HCT116 (cell line): ENCODE results near the gene PRPF4. TPM values are rescaled to one million over a fixed set of nuclear protein-coding genes. Genes with fewer than 3 reads are reported as not detected.

ENCODE experiments used
- ATAC-seq: fragments of 200-7000 bp; cut with Tn5 transposase; 2 replicates; pipeline ENCODE4 v1.9.1; 2020; ENCODE audit warnings: mild to moderate bottlenecking, moderate library complexity
- BruUV-seq: library from RNA; stranded (reverse); fragments of 400-500 nt; replicated peaks from 2 replicates; lab custom pipeline; 2021; lab: Mats Ljungman, UMichigan
- CTCF ChIA-PET: fragments of 300-600 bp; sonication (Branson Sonifier 250); formaldehyde crosslinking; loops from one replicate; lab custom pipeline; 2021; ENCODE audit warnings: antibody characterized with exemption; lab: Charles Lee
- POLR2A ChIA-PET: fragments of 300-600, 350-600 bp; sonication (Branson Sonifier 250); formaldehyde crosslinking; loops from one replicate; lab custom pipeline; 2021; ENCODE audit warnings: antibody characterized with exemption; lab: Charles Lee
- RAD21 ChIA-PET, 2 experiments: fragments of 300-600 bp; sonication (Branson Sonifier 250); formaldehyde crosslinking; loops; one replicate each; lab custom pipeline; 2023; ENCODE audit warnings: low total read pairs in 2 of 2; ENCODE audit not compliant: uncharacterized antibody in 2 of 2, unreplicated experiment in 2 of 2, low non-redundant PET in 1 of 2; lab: Charles Lee
- DNase-seq: peaks from one replicate; pipeline ENCODE4 v3.0.0-alpha.2; 2010; ENCODE audit warnings: low read depth, low spot score
- H2AFZ ChIP-seq: fragments of 200-600 bp; shearing (Covaris generic), sonication (generic); 2 replicates; pipeline ENCODE4 v1.6.1; 2017; ENCODE audit warnings: low read depth, mixed run types, mixed read lengths, antibody characterized with exemption, low read length; ENCODE audit not compliant: poor library complexity, severe bottlenecking
- H3K27ac ChIP-seq: 2 replicates; pipeline ENCODE4 v1.5.1; 2012; ENCODE audit warnings: low read depth, low read length
- H3K27me3 ChIP-seq: fragments of 200-600 bp; sonication (generic); 2 replicates; pipeline ENCODE4 v1.6.1; 2016; ENCODE audit warnings: mixed run types, low read length, mixed read lengths; ENCODE audit not compliant: insufficient read depth
- H3K36me3 ChIP-seq, 2 experiments: fragments of 200-500 bp in 1 of 2; fragments of 200-600 bp in 1 of 2; sonication (Bioruptor generic) in 1 of 2; sonication (generic) in 1 of 2; 2 replicates each; pipeline versions ENCODE4 v1.5.1 to v1.6.1; 2014 to 2016; ENCODE audit warnings: low read length in 2 of 2, inconsistent platforms in 1 of 2, mixed read lengths in 1 of 2, mixed run types in 1 of 2; ENCODE audit not compliant: insufficient read depth in 2 of 2, control insufficient read depth in 1 of 2
- H3K4me1 ChIP-seq, 2 experiments: fragments of 200-600 bp in 1 of 2; sonication (generic) in 1 of 2; 2 replicates each; pipeline versions ENCODE4 v1.5.1 to v1.6.1; 2012 to 2017; ENCODE audit warnings: low read length in 2 of 2, inconsistent platforms in 1 of 2, mild to moderate bottlenecking in 1 of 2, mixed read lengths in 1 of 2, mixed run types in 1 of 2, moderate library complexity in 1 of 2; ENCODE audit not compliant: insufficient read depth in 2 of 2, control insufficient read depth in 1 of 2
- H3K4me2 ChIP-seq: fragments of 200-600 bp; sonication (generic); 2 replicates; pipeline ENCODE4 v1.6.1; 2017; ENCODE audit warnings: mixed run types, low read length, mixed read lengths
- H3K4me3 ChIP-seq, 2 experiments: fragments of 200-600 bp in 1 of 2; sonication (generic) in 1 of 2; replicated peaks in 1 of 2; 2 replicates each; pipeline ENCODE4 v1.5.1; 2011 to 2016; ENCODE audit warnings: low read length in 2 of 2, control low read depth in 1 of 2, low read depth in 1 of 2, mild to moderate bottlenecking in 1 of 2, mixed read lengths in 1 of 2, mixed run types in 1 of 2
- H3K79me2 ChIP-seq: fragments of 200-600 bp; sonication (generic); 2 replicates; pipeline ENCODE4 v1.6.1; 2017; ENCODE audit warnings: mild to moderate bottlenecking, mixed run types, low read length, moderate library complexity, mixed read lengths; ENCODE audit not compliant: insufficient read depth
- H3K9ac ChIP-seq: fragments of 200-600 bp; sonication (generic); 2 replicates; pipeline ENCODE4 v1.6.1; 2016; ENCODE audit warnings: low read length, mixed read lengths
- H3K9me2 ChIP-seq: fragments of 200-600 bp; sonication (generic), shearing (Covaris generic); 2 replicates; pipeline ENCODE4 v1.6.1; 2017; ENCODE audit warnings: mixed run types, mild to moderate bottlenecking, moderate library complexity; ENCODE audit not compliant: insufficient read depth
- H3K9me3 ChIP-seq, 2 experiments: fragments of 200-500 bp in 1 of 2; fragments of 200-600 bp in 1 of 2; sonication (Bioruptor generic) in 1 of 2; sonication (generic) in 1 of 2; 2 replicates each; pipeline ENCODE4 v1.6.1; 2014 to 2017; ENCODE audit warnings: low read length in 2 of 2, mixed read lengths in 2 of 2, inconsistent platforms in 1 of 2, low read depth in 1 of 2, mild to moderate bottlenecking in 1 of 2, mixed run types in 1 of 2, moderate library complexity in 1 of 2; ENCODE audit not compliant: control insufficient read depth in 1 of 2, insufficient read depth in 1 of 2
- H4K20me1 ChIP-seq: fragments of 200-600 bp; sonication (generic), shearing (Covaris generic); 2 replicates; pipeline ENCODE4 v1.6.1; 2017; ENCODE audit warnings: mixed run types, mild to moderate bottlenecking, moderate library complexity; ENCODE audit not compliant: insufficient read depth
- CEBPB ChIP-seq: IDR thresholded peaks from 2 replicates; pipeline ENCODE4 v1.6.1; 2012; ENCODE audit warnings: low read depth
- CTCF ChIP-seq, 3 experiments: fragments of 200-600 bp in 1 of 3; sonication (generic) in 1 of 3; IDR thresholded peaks in 2 of 3; conservative IDR thresholded peaks in 1 of 3; 2 replicates each; pipeline ENCODE4 v1.5.1; 2012 to 2017; ENCODE audit warnings: low read depth in 2 of 3, low read length in 2 of 3, antibody characterized with exemption in 1 of 3, borderline replicate concordance in 1 of 3, control low read depth in 1 of 3, mild to moderate bottlenecking in 1 of 3, mixed read lengths in 1 of 3, mixed run types in 1 of 3, moderate library complexity in 1 of 3; ENCODE audit not compliant: insufficient read depth in 1 of 3
- EGR1 ChIP-seq: IDR thresholded peaks from 2 replicates; pipeline ENCODE4 v1.6.1; 2012; ENCODE audit warnings: low read depth
- ELF1 ChIP-seq: IDR thresholded peaks from 2 replicates; pipeline ENCODE4 v1.6.1; 2012; ENCODE audit warnings: low read depth, borderline replicate concordance
- FOSL1 ChIP-seq: IDR thresholded peaks from 2 replicates; pipeline ENCODE4 v1.6.1; 2012; ENCODE audit warnings: low read depth
- JUND ChIP-seq: IDR thresholded peaks from 2 replicates; pipeline ENCODE4 v1.6.1; 2012
- MAX ChIP-seq: IDR thresholded peaks from 2 replicates; pipeline ENCODE4 v1.6.1; 2012
- POLR2A ChIP-seq: IDR thresholded peaks from 2 replicates; pipeline ENCODE4 v1.7.0; 2011; ENCODE audit warnings: borderline replicate concordance; ENCODE audit not compliant: insufficient read depth, insufficient read length; ENCODE audit errors: extremely low read depth
- POLR2AphosphoS5 ChIP-seq: IDR thresholded peaks from 2 replicates; pipeline ENCODE4 v1.6.1; 2011; ENCODE audit warnings: mild to moderate bottlenecking, low read depth, low read length, moderate library complexity
- SP1 ChIP-seq: IDR thresholded peaks from 2 replicates; pipeline ENCODE4 v1.6.1; 2012; ENCODE audit warnings: low read depth
- SRF ChIP-seq: IDR thresholded peaks from 2 replicates; pipeline ENCODE4 v1.6.1; 2012; ENCODE audit warnings: low read depth
- ZFX ChIP-seq: fragments of 450-650 bp; IDR thresholded peaks from 2 replicates; pipeline ENCODE4 v1.6.1; 2017
- intact Hi-C: fragments of 100-400 bp; cut with micrococcal nuclease; formaldehyde crosslinking; loops from 2 replicates; pipeline ENCODE4 v1.10.0; 2022
- total RNA-seq: library from RNA; stranded (reverse); gene quantifications from one replicate; pipeline ENCODE4 v1.2.1, GENCODE V29; 2021; ENCODE audit not compliant: unreplicated experiment

PRPF4 gene
- total RNA-seq, 1 experiment from 2014 or later: 53.9 TPM

GRCh38 chr9:113306566-113306965 lies 31.1 kb downstream of the PRPF4 start:
- Histone ChIP-seq H3K4me1 (no peaks in the 10 kb centered on the region), H3K4me3 (no peak overlapping the region), H3K36me3 (no peaks in the 10 kb centered on the region), H3K9ac (no peak overlapping the region), H2AFZ (no peak overlapping the region), H4K20me1 (no peaks in the 10 kb centered on the region), H3K27me3 (0 out of 2 replicates have a peak, but pooled peaks cover 1% of the 10 kb centered on the region), H3K27ac (no peak overlapping the region), H3K9me2 (no peaks in the 10 kb centered on the region), H3K4me2 (no peak overlapping the region), H3K79me2 (no peaks in the 10 kb centered on the region), H3K9me3 (no peaks in the 10 kb centered on the region)
- DNase-seq (no peak), ATAC-seq (no peak)
- CTCF ChIA-PET: no interaction called here
- RAD21 ChIA-PET: no interaction called here
- TF ChIP-seq MAX (no peak), SP1 (no peak)
- POLR2A ChIA-PET: no interaction called here
- BruUV-seq: no TSS peak
- intact Hi-C loops: loop anchor here (10.0 kb wide), 1 partner anchor 348 kb away; no protein-coding TSS in a partner anchor

- Histone ChIP-seq H3K9me2 (no peaks in the 10 kb centered on the region), H3K9ac (no peak overlapping the region), H3K36me3 (no peaks in the 10 kb centered on the region), H3K4me3 (no peak overlapping the region), H3K4me2 (no peak overlapping the region), H3K27me3 (no peaks in the 10 kb centered on the region), H3K27ac (no peak overlapping the region), H4K20me1 (no peaks in the 10 kb centered on the region), H2AFZ (no peak overlapping the region), H3K79me2 (no peaks in the 10 kb centered on the region), H3K9me3 (no peaks in the 10 kb centered on the region), H3K4me1 (no peaks in the 10 kb centered on the region)
- ChIA-PET RAD21 (no interaction called here), CTCF (interaction anchor here (1.2 kb wide), 1 partner anchor 95 kb away, joined by 3 read pairs; no protein-coding TSS in a partner anchor), POLR2A (no interaction called here)
- intact Hi-C loops: loop anchor here (10.0 kb wide), 1 partner anchor 347 kb away; no protein-coding TSS in a partner anchor
- ATAC-seq: no peak
- BruUV-seq: no TSS peak
- TF ChIP-seq EGR1 (no peak), CEBPB (no peak), JUND (no peak), FOSL1 (no peak), MAX (no peak), SP1 (no peak), SRF (no peak), ELF1 (no peak), CTCF (IDR thresholded peaks at IDR 0.05 in 2 of 3, conservative IDR thresholded peaks at IDR 0.05 in 1 of 3; ENCODE audit: borderline replicate concordance in 1 of 3, insufficient read depth in 1 of 3, low read depth in 2 of 3, low read length in 2 of 3) (no peak), POLR2AphosphoS5 (no peak), ZFX (no peak), POLR2A (no peak)
- no peak for DNase-seq
Observed at GRCh38 chr9:113307396-113307975, 32.0 kb downstream of the PRPF4 start.
